Loucy (cell line): Measurements from ENCODE around the gene CST5.
"Not testable (repeated sequence)": the region's sequence is repeated elsewhere in the genome, so short reads cannot be mapped to it uniquely, and the experiment has no call there.

Source experiments
- CTCF ChIP-seq: fragments of 200-600 bp; sonication (generic); conservative IDR thresholded peaks from 2 replicates; pipeline ENCODE4 v1.5.1; 2014; ENCODE audit warnings: mild to moderate bottlenecking, antibody characterized with exemption, low read length
- EZH2phosphoT487 ChIP-seq: fragments of 200-600 bp; IDR thresholded peaks from 2 replicates; pipeline ENCODE4 v1.6.1; 2018; ENCODE audit warnings: antibody characterized with exemption, mild to moderate bottlenecking, moderate library complexity, borderline replicate concordance

GRCh38 chr20:23902396-23902795, 22.8 kb upstream of the CST5 start:
- not testable (repeated sequence) for TF ChIP-seq CTCF, EZH2phosphoT487
